Esophagus squamous epithelium (tissue), 4 donors: ENCODE data around the gene RGS3.

Experiments used
- CTCF ChIP-seq, 6 experiments: fragments of 450-650 bp in 4 of 6; fragments of 200-600 bp in 2 of 6; sonication (generic) in 2 of 6; IDR thresholded peaks; one replicate each; pipeline ENCODE4 v1.5.1; 2016 to 2019; ENCODE audit warnings: antibody characterized with exemption in 6 of 6, mild to moderate bottlenecking in 4 of 6, moderate library complexity in 4 of 6
- POLR2A ChIP-seq, 4 donors: fragments of 450-650 bp; IDR thresholded peaks; one replicate each; pipeline ENCODE4 v1.6.1; 2017; ENCODE audit warnings: antibody characterized with exemption in 4 of 4, mild to moderate bottlenecking in 4 of 4, moderate library complexity in 3 of 4

GRCh38 chr9:113428062-113428615, 35.4 kb upstream of the RGS3 start:
- TF ChIP-seq CTCF (IDR thresholded peaks at IDR 0.05) = no peak
- TF ChIP-seq POLR2A (IDR thresholded peaks at IDR 0.05) = no peak
